HepG2 (cell line): ENCODE results near the gene C9orf78.
"Not testable (repeated sequence)": the region's sequence is repeated elsewhere in the genome, so short reads cannot be mapped to it uniquely, and the experiment has no call there.

ENCODE experiments used
- CTCF ChIP-seq: sonication (generic); formaldehyde crosslinking; IDR thresholded peaks from 2 replicates; pipeline ENCODE4 v1.5.0; 2020; ENCODE audit warnings: mild to moderate bottlenecking, missing genetic modification reagents, moderate library complexity
- EP300 ChIP-seq, 3 experiments: sonication (generic) in 1 of 3; formaldehyde crosslinking in 1 of 3; IDR thresholded peaks; 2 replicates each; pipeline versions ENCODE4 v1.5.1 to v1.6.1; 2011 to 2020; ENCODE audit warnings: low read depth in 2 of 3, low read length in 2 of 3, borderline replicate concordance in 1 of 3, improper control_type of control experiment in 1 of 3, mild to moderate bottlenecking in 1 of 3, missing genetic modification reagents in 1 of 3, moderate library complexity in 1 of 3
- POLR2AphosphoS5 ChIP-seq: IDR thresholded peaks from 2 replicates; pipeline ENCODE4 v1.6.1; 2012; ENCODE audit warnings: low read depth, low read length
- TOE1 ChIP-seq: sonication (generic); formaldehyde crosslinking; IDR thresholded peaks from 2 replicates; pipeline ENCODE4 v1.4.0; 2020; ENCODE audit warnings: mild to moderate bottlenecking, missing genetic modification reagents
- ZNF30 ChIP-seq: sonication (generic); formaldehyde crosslinking; IDR thresholded peaks from 2 replicates; pipeline ENCODE4 v1.5.0; 2020; ENCODE audit warnings: mild to moderate bottlenecking, missing genetic modification reagents

GRCh38 chr9:129784970-129785369 lies 50.1 kb downstream of the C9orf78 start:
- TF ChIP-seq CTCF (CRISPR knock-in tag); ZNF30; POLR2AphosphoS5; TOE1 (CRISPR knock-in tag); EP300 (IDR thresholded peaks at IDR 0.05; ENCODE audit: low read depth in 2 of 2, low read length in 2 of 2); EP300 (CRISPR knock-in tag; IDR thresholded peaks at IDR 0.05; ENCODE audit: borderline replicate concordance): not testable (repeated sequence)
